Umbilical cord (tissue), 2 donors: ENCODE measurements around the gene SNAI1. TPM values are rescaled to one million over a fixed set of nuclear protein-coding genes. Genes with fewer than 3 reads are reported as not detected.
"Not testable (repeated sequence)": the region's sequence is repeated elsewhere in the genome, so short reads cannot be mapped to it uniquely, and the experiment has no call there.

ENCODE experiments used
- DNase-seq: peaks from one replicate; pipeline ENCODE4 v3.0.0-alpha.2; 2015; ENCODE audit warnings: low spot score
- total RNA-seq: library from RNA; depleted of rRNA; stranded (reverse); fragments of >200 nt; gene quantifications from one replicate; pipeline ENCODE4 v1.2.3, GENCODE V29; 2014; ENCODE audit warnings: low replicate concordance; ENCODE audit not compliant: insufficient read depth

Gene SNAI1
- total RNA-seq, 1 donor from 2014 or later = not detected

DNA sequence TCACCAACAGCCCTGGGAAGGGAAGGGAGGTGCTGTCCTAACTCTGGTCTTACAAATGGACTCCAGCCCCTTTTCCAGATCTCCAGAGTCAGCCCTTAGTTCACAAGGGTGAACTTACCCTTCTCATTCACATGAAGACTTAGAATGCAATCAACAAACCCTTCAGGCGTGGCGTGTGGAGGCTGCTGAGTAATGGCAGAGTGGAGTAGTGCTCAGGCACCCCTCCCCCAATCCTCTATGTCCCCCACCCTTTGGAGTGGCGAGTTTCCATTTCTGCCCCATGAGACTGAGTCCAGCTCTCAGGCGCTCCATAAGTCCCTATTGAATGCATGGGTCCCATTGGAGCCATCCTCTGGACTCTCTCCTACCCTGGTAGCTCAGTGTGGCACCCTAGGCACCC, 3.3 kb downstream of the SNAI1 start:
- DNase-seq = no peak

DNA sequence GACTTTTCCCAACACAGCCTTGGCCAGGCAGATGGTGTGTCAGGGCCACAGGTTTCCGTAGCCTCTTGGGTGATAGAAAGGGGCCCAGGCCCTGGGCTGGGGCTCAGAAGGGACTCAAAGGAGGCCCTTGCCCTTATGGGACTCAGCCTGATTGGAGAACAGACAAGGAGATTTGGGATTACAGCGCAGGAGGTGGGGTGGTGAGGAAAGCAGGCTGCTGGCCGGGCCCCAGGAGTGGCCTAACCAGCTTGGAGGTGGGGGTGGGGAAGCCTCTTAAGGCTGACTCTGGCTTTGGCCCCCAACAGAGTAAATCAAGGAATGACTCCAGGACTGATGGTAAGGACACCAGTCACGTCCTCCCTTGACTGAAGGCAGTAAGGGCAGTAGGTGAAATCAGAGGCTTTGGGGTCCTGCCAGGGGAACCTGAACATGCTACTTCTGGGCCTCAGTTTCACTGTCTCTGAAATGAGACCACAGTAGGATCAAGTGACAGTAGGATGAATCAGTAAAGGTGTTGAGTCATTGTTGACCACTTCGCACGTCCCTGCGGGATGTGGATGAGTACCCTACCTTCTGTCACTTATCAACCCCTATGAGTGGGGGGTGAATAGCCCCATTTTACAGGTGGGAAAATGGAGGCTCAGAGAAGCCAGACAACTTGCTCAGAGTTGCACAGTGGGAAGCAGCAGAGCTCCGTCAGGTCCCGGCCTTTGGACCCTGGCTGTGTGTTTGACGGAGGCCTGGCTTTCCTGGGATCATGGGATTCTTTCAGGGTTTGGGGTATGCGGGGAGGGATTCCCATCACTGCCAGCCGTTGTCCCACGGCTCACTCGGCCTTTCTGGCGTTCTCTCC, 4.5 kb downstream of the SNAI1 start:
- DNase-seq = peak; percentile 23

DNA sequence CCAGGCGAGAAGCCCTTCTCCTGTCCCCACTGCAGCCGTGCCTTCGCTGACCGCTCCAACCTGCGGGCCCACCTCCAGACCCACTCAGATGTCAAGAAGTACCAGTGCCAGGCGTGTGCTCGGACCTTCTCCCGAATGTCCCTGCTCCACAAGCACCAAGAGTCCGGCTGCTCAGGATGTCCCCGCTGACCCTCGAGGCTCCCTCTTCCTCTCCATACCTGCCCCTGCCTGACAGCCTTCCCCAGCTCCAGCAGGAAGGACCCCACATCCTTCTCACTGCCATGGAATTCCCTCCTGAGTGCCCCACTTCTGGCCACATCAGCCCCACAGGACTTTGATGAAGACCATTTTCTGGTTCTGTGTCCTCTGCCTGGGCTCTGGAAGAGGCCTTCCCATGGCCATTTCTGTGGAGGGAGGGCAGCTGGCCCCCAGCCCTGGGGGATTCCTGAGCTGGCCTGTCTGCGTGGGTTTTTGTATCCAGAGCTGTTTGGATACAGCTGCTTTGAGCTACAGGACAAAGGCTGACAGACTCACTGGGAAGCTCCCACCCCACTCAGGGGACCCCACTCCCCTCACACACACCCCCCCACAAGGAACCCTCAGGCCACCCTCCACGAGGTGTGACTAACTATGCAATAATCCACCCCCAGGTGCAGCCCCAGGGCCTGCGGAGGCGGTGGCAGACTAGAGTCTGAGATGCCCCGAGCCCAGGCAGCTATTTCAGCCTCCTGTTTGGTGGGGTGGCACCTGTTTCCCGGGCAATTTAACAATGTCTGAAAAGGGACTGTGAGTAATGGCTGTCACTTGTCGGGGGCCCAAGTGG, 5.3 kb downstream of the SNAI1 start:
- DNase-seq = no peak

DNA sequence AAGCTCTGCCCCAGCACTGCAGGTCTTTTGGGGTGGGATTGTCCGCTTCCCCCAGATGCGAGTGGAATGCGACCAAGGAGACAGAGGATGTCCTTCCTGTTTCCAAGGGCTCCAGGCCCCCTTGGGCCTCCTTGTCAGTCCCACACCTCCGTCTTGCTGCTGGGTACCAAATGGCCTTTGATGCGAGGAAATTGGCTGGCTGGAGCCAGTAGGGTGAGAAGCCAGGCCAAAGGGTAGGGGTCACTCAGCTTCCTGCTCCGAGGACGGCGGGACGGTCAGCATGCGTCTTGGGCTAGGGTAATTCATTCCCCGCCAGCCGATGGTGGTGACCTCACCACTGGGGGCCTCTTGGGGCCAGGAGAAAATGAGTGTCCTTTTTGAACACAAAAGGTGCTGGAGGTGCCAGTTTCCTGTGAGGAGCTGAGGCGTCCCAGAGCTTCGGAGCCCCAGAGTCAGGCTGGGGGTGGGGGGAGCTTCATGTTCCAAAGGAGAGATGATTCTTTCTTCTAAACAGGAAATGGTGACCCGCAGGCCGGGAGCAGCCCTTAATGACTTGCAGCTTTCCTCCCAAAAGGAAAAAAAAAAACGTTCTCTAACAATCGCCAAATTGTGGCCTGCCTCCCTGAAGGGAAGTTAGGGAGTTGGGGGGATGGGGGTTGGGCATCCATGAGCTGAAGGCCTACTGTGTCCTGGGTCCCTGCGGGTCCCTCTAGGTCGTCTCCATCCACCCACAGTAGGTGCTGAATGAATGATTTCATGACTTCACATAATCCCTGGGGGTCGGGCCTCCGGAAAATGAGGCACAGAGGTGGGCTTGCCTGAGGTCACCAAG, 6.7 kb downstream of the SNAI1 start:
- peak; percentile 41 for DNase-seq

DNA sequence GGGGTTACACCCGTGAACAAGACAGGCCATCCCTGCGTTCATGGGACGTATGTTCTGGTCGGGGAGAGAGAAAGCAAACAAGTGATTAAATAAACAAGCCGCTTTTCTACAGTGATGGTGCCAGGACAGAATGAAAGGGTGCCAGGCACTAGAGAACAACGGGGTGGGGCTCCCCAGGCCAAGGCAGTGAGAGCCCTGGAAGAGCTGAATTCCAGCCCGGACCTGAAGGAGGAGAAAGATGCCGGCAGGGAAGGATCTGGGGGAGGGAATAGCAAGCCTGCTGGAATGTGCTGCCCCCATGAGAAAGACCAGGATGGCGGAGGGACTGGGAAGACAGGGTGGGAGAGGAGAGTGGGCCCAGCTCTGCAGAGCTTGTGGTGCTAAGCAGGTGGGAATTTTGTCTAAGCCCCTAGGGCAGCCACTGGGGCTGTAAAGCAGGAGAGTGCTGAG, 7.5 kb downstream of the SNAI1 start:
- DNase-seq = no peak

DNA sequence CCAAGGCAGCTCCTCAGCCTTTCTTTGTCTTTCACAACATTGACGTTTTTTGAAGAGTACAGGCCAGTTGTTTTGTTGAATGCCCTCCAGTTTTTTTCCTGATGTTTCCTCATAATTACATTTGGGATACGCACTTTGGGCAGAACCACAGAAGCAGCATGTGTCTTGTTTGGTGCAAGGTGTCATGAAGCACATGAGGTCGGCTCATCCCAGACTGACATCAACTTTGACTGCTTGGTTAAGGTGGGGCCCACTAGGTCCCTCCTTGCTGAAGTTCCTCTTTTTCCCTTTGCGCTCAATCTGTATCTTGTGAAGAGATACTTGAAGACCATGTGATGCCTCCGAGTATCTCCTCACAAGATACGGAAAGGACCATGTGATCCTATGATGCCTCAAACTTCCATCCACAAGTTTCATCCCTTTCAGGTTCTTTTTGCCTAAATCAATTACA, 10.5 kb downstream of the SNAI1 start:
- no peak for DNase-seq

DNA sequence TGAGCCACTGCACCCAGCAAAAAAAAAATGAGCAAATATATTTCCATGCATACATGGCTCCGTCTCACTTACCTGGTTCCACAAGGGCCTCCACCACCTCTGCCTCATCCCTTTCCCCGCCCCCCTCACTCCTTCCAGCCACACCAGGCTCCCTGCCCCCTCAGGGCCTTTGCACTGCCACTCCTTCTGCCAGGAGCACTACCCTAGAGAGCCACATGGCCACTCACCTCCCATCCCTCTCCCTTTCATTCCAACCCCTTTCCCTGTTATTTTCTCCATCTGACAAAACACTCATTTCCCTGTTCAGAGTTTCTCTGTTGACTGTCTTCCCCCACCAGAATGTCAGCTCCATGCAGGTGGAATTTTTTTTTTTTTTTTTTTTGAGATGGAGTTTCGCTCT, 12.8 kb downstream of the SNAI1 start:
- no peak for DNase-seq

DNA sequence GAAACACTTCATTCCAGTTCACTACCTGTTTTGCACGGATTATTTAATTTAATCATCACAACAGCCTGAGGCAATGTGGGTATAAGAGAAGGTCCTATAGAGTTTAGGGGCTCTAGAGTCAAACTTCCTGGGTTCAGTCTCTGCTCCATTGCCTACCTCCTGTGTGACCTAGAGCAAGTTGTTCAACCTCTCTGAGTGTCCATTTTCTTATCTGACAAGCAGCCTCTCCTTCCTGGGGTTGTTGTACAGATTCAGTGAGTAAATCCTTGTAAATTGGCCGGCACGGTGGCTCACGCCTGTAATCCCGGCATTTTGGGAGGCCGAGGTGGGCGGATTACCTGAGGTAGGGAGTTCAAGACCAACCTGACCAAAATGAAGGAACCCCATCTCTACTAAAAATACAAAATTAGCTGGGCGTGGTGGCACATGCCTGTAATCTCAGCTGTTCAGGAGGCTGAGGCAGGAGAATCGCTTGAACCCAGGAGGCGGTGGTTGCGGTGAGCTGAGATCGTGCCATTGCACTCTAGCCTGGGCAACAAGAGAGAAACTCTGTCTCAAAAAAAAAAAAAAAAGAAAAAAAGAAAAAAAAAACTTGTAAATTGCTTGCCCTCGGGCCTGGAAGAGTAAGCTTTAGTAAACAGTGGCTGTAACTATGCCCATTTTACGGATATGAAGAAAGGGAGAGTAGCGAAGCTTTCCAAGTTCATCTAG, 15.9 kb downstream of the SNAI1 start:
- DNase-seq = not testable (repeated sequence)

DNA sequence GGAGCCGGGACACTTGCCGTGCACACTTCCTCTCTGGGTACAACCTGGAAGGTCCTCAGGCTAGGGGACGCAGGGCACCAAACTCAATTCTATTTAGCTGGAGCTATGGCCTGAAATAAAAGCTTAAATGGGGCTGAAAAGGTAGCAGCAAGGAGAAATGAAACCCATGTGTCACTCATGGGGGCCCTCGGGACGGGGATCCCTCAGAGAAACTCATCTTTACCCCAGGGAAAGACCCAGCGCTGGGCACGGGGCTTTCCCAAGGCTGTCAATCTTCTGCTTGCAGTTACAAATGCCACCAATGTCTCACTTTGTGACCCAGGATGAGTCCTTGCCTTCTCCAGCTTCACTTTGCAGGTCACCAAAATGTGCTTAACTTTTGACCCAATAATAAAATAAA, 16.5 kb downstream of the SNAI1 start:
- no peak for DNase-seq

DNA sequence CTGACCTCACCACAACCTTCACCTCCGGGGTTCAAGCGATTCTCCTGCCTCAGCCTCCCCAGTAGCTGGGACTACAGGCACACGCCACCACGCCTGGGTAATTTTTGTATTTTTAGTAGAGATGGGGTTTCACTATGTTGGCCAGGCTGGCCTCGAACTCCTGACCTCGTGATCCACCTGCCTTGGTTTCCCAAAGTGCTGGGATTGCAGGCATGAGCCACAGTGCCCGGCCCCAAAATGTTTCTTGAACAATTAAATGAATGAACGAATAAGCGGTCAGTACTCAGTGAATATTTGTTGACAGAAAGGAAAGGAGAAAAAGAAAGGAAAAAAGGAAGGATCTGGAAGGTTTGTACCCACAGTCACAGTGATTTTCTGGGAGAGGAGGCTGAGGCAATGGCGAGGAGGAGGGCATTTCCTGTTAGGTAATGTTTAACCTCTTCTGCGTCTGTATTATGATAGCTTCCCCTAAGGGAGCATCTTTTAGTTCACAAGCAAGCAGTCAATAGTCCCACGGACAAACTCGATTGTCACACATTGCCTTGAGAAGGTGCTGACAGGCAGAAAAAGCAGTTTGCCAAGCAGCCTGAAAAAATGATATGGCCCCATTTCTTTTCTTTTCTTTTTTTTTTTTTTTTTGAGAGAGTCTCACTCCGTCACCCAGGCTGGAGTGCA, 17.9 kb downstream of the SNAI1 start:
- DNase-seq = not testable (repeated sequence)

DNA sequence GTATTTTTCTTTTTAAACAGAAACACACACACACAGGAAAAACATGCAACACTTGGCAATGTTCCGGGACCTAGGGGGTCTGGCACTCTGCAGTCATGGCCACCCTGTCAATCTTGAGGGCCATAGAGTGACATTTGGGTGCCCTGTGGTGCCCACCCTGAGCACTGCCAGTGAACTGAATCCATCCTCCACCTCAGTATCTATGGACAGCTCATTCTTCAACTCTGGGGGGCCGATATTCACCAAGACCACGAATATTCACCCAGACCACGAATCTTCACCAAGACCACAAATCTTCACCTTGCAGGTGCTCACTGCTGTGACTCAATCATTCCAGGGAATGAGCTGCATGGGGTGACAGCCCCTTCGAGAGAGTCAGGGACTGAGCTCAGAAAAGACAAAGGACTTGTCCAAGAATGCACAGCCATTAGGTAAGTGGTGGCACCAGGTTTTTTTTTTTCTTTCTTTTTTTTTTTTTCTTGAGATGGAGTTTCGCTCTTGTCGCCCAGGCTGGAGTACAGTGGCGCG, 19.1 kb downstream of the SNAI1 start:
- DNase-seq = no peak

DNA sequence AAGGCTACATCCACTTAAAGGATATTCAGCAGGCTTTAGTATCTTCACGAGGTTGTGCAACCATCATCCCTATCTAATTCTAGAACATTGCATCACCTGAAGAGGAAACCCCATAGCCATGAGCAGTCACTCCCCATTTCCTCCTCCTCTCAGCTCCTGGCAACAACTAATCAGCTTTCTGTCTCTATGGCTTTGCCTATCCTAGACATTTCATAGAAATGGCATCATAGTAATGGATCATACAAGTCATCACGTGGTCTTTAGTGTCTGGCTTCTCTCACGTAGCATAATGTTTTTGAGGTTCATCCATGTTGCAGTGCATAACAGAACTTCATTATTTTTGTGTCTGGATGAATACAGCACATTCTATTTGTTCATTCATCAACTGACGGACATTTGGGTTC, 20.5 kb downstream of the SNAI1 start:
- peak; percentile 86 for DNase-seq

DNA sequence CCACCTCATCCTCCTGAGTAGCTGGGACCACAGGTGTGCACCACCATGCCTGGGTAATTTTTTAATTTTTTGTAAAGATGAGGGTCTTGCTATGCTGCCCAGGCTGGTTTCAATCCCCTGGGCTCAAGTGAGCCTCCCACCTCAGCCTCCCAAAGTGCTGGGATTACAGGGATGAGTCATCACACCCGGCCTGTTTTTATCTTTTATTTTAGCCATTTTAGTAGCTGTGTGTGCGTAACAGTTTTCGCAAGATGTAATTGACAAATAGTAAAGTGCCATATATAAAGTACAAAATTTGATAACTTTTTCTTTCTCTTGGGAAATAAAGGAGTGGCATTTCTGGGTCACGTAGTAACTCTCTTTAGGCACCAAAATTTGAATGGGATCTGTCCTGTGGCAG, 21.4 kb downstream of the SNAI1 start:
- DNase-seq = no peak

DNA sequence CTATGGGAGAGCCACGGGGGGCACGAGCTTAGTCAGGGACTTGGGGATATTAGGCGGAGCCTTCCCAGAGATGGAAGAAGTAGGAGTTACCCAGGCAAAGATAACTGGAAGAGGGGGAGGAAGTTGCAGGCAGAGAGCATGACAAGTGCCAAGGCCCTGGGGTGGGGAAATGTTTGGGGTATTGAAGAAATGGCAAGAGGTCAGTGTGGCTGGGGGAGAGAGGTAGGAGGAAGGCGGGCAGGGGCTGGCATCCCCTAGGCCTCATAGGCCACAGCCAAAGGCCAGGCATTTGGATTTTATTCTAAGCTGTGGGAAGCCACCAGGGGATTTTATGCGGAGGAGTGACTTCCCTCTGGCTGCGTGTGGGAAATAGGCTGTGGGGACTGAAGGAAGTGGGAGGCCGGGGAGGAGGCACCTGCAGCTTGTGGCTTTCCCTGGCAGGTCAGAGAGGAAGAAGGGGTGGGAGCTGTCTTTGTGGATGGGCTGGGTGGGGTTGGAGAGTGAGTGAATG, 22.7 kb downstream of the SNAI1 start:
- DNase-seq = no peak

DNA sequence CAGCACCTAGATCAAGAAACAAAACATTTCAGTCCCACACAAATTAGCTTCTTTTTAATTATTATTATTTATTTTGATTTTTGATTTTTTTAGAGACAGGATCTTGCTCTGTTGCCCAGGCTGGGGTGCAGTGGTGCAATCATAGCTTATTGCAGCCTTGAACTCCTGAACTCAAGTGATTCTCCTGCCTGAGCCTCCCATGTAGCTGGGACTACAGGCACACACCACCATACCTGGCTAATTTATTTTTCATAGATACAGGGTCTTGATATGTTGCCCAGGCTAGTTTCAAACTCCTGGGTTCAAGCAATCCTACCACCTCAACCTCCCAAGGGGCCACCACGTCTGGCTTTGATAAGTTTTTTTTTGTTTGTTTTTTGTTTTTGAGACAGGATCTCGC, 24.6 kb downstream of the SNAI1 start:
- DNase-seq = no peak

DNA sequence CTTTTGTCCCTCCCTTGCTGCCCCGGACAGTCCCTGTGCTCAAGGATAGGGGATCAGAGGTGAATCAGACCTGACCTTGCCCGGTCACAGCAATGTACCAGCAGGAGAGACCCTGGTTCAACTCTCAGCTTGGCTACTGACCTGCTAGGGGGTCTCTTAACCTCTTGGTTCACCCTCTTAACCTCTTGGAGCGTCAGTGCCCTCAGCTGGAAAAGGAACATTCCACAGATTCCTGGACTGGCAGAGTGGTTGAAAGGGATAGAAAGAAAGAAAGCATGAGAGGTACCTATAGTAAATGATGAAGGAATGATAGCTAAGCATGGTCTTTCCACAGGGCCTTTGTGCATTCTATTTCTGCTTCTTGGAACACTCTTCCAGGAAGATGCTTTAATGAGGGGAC, 25.2 kb downstream of the SNAI1 start:
- DNase-seq = no peak

DNA sequence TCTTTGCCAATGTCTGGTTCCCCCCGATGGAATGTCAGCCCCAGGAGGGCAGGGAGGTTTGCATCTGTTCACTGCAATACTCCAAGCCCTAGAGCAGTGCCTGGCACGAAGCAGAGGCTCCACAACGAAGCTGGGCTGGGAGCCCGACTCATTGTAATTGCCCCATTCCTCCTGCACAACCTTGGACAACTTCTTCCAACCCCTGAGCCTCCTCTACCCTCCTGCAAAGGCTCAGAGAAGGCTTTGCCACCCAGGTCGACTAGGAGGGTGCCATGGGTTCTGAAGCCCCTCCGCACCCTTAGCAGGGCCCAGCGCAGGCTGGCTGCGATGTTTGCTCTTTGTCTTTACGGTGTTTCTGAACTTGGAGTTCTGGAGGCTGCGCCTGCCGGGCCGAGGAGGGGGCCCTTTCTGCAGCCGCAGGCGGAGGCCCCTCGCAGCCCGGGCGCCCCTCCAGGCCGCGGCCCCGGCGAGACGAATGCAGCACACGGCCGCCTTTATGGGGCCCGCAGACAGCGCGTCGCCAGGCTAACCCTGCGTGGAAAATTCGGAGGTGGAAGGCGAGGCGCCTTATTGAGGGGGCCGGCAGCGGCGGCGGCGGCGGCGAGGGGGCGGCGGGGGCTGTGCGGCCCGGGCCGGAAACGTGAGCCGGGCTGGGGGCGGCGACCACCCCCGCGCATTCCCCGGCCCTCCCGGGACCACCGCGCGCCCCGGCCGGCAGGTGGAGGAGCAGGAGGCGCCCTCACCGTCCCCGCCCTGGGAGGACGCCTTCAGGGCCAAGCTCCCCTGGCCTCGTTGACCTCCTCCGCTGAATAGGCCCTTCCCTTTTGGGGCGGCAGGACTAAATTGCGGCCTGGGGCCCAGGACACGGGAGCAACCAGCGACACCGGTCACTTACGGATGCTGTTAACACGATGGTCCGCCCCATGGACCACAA, 27.0 kb downstream of the SNAI1 start:
- DNase-seq = no peak

DNA sequence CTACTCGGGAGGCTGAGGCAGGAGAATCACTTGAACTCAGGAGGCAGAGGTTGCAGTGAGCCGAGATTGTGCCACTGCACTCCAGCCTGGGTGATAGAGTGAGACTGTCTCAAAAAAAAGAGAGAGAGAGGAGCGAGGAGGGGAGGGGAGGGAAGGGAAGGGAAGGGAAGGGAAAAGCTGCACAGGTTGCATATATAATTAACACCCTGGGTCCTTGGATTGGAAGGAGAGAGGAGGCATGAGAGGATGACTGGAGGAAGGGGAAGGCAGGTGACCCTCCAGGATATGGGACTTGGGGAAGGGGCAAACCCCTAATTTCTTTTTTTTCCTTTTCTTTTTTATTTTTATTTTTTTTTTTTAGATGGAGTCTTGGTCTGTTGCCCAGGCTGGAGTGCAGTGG, 28.8 kb downstream of the SNAI1 start:
- not testable (repeated sequence) for DNase-seq
